Testis (tissue), 3 donors: ENCODE results near the gene PEX14. TPM values are rescaled to one million over a fixed set of nuclear protein-coding genes. Genes with fewer than 3 reads are reported as not detected.
A peak's percentile ranks its signal among the peaks of the same experiment; 100 is the strongest.

ENCODE experiments used
- DNase-seq: peaks from one replicate; pipeline ENCODE4 v3.0.0-alpha.2; 2019
- H3K27ac ChIP-seq, 2 donors: fragments of 200-600 bp; sonication (generic); one replicate each; pipeline ENCODE4 v1.5.1; 2019
- H3K27me3 ChIP-seq: fragments of 200-600 bp; sonication (generic); one replicate; pipeline ENCODE4 v1.5.1; 2019
- H3K36me3 ChIP-seq: fragments of 200-600 bp; sonication (generic); one replicate; pipeline ENCODE4 v1.5.1; 2017; ENCODE audit warnings: low read depth; ENCODE audit errors: missing control alignments
- H3K4me1 ChIP-seq: fragments of 200-600 bp; sonication (generic); one replicate; pipeline ENCODE4 v1.5.1; 2019
- H3K4me3 ChIP-seq, 2 donors: fragments of 200-600 bp; sonication (generic); one replicate each; pipeline ENCODE4 v1.5.1; 2017 to 2019
- H3K9me3 ChIP-seq: fragments of 200-600 bp; sonication (generic); one replicate; pipeline ENCODE4 v1.5.1; 2017
- CTCF ChIP-seq, 3 experiments: fragments of 450-650 bp in 2 of 3; fragments of 200-600 bp in 1 of 3; sonication (generic) in 1 of 3; IDR thresholded peaks; one replicate each; pipeline ENCODE4 v1.5.1; 2016 to 2019; ENCODE audit warnings: antibody characterized with exemption in 3 of 3, mild to moderate bottlenecking in 2 of 3, moderate library complexity in 1 of 3
- POLR2A ChIP-seq: fragments of 450-650 bp; IDR thresholded peaks from one replicate; pipeline ENCODE4 v1.6.1; 2017; ENCODE audit warnings: antibody characterized with exemption, mild to moderate bottlenecking, moderate library complexity
- WGBS, 2 donors: methylation state at CpG; one replicate each; pipeline ENCODE4 v1.1.5; 2018; 5-methylcytosine and 5-hydroxymethylcytosine counted together
- intact Hi-C: fragments of 100-400 bp; cut with DNase I; formaldehyde crosslinking; loops from one replicate; pipeline ENCODE4 v1.15.1; 2023; ENCODE audit warnings: low total_unique reads
- polyA plus RNA-seq: library from polyadenylated mRNA; stranded (reverse); fragments of 350-450 nt; fragmentation: Illumina TruSeq; extraction: RNeasy Lipid Tissue Mini Kit (QIAGEN cat#74804); gene quantifications from one replicate; pipeline ENCODE4 v1.2.3, GENCODE V29; 2014; ENCODE audit warnings: low read depth, low replicate concordance; ENCODE audit not compliant: insufficient read depth
- total RNA-seq, 2 donors: library from RNA; depleted of rRNA; stranded (reverse); fragments of >200 nt; gene quantifications; one replicate each; pipeline ENCODE4 v1.2.3, GENCODE V29; 2016

The PEX14 gene
- total and polyA plus RNA-seq, 3 donors from 2014 or later = 28.6 to 39.8 (median 30.3) TPM

- Histone ChIP-seq H3K36me3 (no peaks in the 10 kb centered on the region), H3K9me3 (no peaks in the 10 kb centered on the region), H3K4me1 (peaks cover 16% of the 10 kb centered on the region), H3K27ac (no peak overlapping the region), H3K27me3 (no peaks in the 10 kb centered on the region), H3K4me3 (no peak overlapping the region)
- 41 to 47% methylated on average over 11 to 15 of the region's 15 CpGs for WGBS, 2 donors
- peak; percentile 40 for DNase-seq
- intact Hi-C loops = no loop called here
- no peak for TF ChIP-seq POLR2A
- TF ChIP-seq CTCF (IDR thresholded peaks at IDR 0.05) = no peak
Measured at GRCh38 chr1:10664251-10664650, 189.5 kb downstream of the PEX14 start.

GRCh38 chr1:10665226-10665625 lies 190.5 kb downstream of the PEX14 start:
- Histone ChIP-seq H3K9me3 (no peaks in the 10 kb centered on the region), H3K4me3 (no peak overlapping the region), H3K36me3 (no peaks in the 10 kb centered on the region), H3K4me1 (peaks cover 16% of the 10 kb centered on the region), H3K27me3 (no peaks in the 10 kb centered on the region), H3K27ac (no peak overlapping the region)
- no peak for DNase-seq
- intact Hi-C loops = no loop called here
- 95 to 98% methylated on average over 30 to 31 of the region's 31 CpGs for WGBS, 2 donors
- TF ChIP-seq CTCF (IDR thresholded peaks at IDR 0.05) (no peak), POLR2A (no peak)

- Histone ChIP-seq H3K4me3 (no peak overlapping the region), H3K27me3 (no peaks in the 10 kb centered on the region), H3K36me3 (no peaks in the 10 kb centered on the region), H3K9me3 (no peaks in the 10 kb centered on the region), H3K27ac (no peak overlapping the region), H3K4me1 (peaks cover 16% of the 10 kb centered on the region)
- TF ChIP-seq POLR2A (no peak), CTCF (IDR thresholded peaks at IDR 0.05) (no peak)
- intact Hi-C loops = no loop called here
- no peak for DNase-seq
- WGBS, 2 donors = 90 to 93% methylated on average over 9 to 36 of the region's 36 CpGs
Measured at GRCh38 chr1:10665930-10666850, 191.4 kb downstream of the PEX14 start.

- TF ChIP-seq CTCF (IDR thresholded peaks at IDR 0.05) = no peak
- no peak for TF ChIP-seq POLR2A
- Histone ChIP-seq H3K4me1 (peaks cover 15% of the 10 kb centered on the region), H3K9me3 (no peaks in the 10 kb centered on the region), H3K4me3 (no peak overlapping the region), H3K27ac (no peak overlapping the region), H3K36me3 (no peaks in the 10 kb centered on the region), H3K27me3 (no peaks in the 10 kb centered on the region)
- intact Hi-C loops = no loop called here
- WGBS, 2 donors = 80 to 82% methylated on average over 33 to 37 of the region's 40 CpGs
- no peak for DNase-seq
Measured at GRCh38 chr1:10667861-10668761, 193.4 kb downstream of the PEX14 start.
